A549 (cell line): ENCODE results near the gene SNX19.

ENCODE experiments used
- CHD2 ChIP-seq: fragments of 150-350 bp; IDR thresholded peaks from 2 replicates; pipeline ENCODE4 v1.6.1; 2014; ENCODE audit warnings: low read length; ENCODE audit not compliant: partially characterized antibody
- CTCF ChIP-seq: fragments of >200 bp; sonication (Bioruptor Twin); formaldehyde crosslinking; IDR thresholded peaks from 3 replicates; pipeline ENCODE4 v1.5.1; 2016
- POLR2A ChIP-seq: IDR thresholded peaks from 2 replicates; pipeline ENCODE4 v1.6.1; 2012; ENCODE audit warnings: mild to moderate bottlenecking, low read length
- RAD21 ChIP-seq, 2 experiments: fragments of >200 bp in 1 of 2; sonication (Bioruptor Twin) in 1 of 2; formaldehyde crosslinking in 1 of 2; IDR thresholded peaks in 1 of 2; conservative IDR thresholded peaks in 1 of 2; 2 replicates in 1 of 2; 3 replicates in 1 of 2; pipeline ENCODE4 v1.6.1; 2012 to 2018; ENCODE audit warnings: inconsistent platforms in 1 of 2
- REST ChIP-seq: fragments of 200-600 bp; sonication (generic); IDR thresholded peaks from 2 replicates; pipeline ENCODE4 v1.6.1; 2016; ENCODE audit warnings: antibody characterized with exemption, mild to moderate bottlenecking, moderate library complexity
- TF ChIP-seq, protein P1 (sequence below): fragments of 150-350 bp; IDR thresholded peaks from 2 replicates; pipeline ENCODE4 v1.6.1; 2014; ENCODE audit warnings: low read depth, mild to moderate bottlenecking, low read length

DNA sequence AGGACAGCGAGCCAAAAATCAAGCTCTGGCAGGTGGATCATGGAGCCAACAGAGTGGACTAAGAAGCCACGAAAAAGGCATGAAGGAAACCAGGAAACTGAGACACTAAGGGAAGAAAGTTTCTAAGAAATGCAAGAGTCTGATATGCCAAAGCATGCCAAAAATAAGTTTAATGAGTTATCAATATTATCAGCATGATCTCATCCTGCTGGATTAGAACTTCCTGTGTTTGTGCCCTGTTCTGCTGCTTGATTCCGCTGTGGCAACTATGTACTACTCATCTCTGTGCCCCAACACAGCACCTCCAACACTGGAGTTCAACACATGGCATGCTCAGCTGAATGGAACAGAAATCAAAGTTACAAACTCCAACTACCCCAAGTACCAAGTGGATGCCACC is 10.8 kb downstream of the SNX19 start:
- TF ChIP-seq POLR2A (no peak), CTCF (no peak), CHD2 (no peak), RAD21 (conservative IDR thresholded peaks at IDR 0.05 in 1 of 2, IDR thresholded peaks at IDR 0.05 in 1 of 2) (no peak), REST (no peak)
- TF ChIP-seq, protein P1, sequence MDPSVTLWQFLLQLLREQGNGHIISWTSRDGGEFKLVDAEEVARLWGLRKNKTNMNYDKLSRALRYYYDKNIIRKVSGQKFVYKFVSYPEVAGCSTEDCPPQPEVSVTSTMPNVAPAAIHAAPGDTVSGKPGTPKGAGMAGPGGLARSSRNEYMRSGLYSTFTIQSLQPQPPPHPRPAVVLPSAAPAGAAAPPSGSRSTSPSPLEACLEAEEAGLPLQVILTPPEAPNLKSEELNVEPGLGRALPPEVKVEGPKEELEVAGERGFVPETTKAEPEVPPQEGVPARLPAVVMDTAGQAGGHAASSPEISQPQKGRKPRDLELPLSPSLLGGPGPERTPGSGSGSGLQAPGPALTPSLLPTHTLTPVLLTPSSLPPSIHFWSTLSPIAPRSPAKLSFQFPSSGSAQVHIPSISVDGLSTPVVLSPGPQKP = no peak
